Mucosa of gallbladder (tissue), 1 donor: Measurements from ENCODE around the gene MCAM. TPM values are rescaled to one million over a fixed set of nuclear protein-coding genes. Genes with fewer than 3 reads are reported as not detected.
A peak's percentile ranks its signal among the peaks of the same experiment; 100 is the strongest.

Source experiments
- DNase-seq: peaks from one replicate; pipeline ENCODE4 v3.0.0-alpha.2; 2020; ENCODE audit warnings: low spot score
- total RNA-seq: library from RNA; stranded (reverse); gene quantifications from one replicate; pipeline ENCODE4 v1.2.1, GENCODE V29; 2021
- donor health status: DM: no; HTN: no; CAD: no.

MCAM gene
- total RNA-seq, 1 donor from 2014 or later: 130 TPM

GRCh38 chr11:119344291-119345010 lies 27.5 kb upstream of the MCAM start:
- no peak for DNase-seq

GRCh38 chr11:119343726-119344125 lies 26.8 kb upstream of the MCAM start:
- DNase-seq: no peak

- DNase-seq: no peak
These were observed 25.6 kb upstream of the MCAM start for GRCh38 chr11:119342362-119343130.

- DNase-seq: no peak
These were observed 25.0 kb upstream of the MCAM start for GRCh38 chr11:119342023-119342300.

GRCh38 chr11:119341222-119342022 lies 24.5 kb upstream of the MCAM start:
- DNase-seq: no peak

- peak; percentile 80 for DNase-seq
These were observed 23.6 kb upstream of the MCAM start, which contains the start of gene C1QTNF5 for GRCh38 chr11:119340335-119341221. Gene C1QTNF5, minus strand, starts transcription at chr11:119340883. Its CDS starts 486 bp downstream, at chr11:119340397.

GRCh38 chr11:119339589-119340334 lies 22.8 kb upstream of the MCAM start:
- peak; percentile 68 for DNase-seq

- no peak for DNase-seq
These were observed 22.1 kb upstream of the MCAM start for GRCh38 chr11:119338965-119339588.

- peak; percentile 81 for DNase-seq
These were observed 21.5 kb upstream of the MCAM start for GRCh38 chr11:119338318-119338890.

GRCh38 chr11:119337581-119338317 lies 20.8 kb upstream of the MCAM start:
- DNase-seq: no peak

GRCh38 chr11:119336744-119337469 lies 20.0 kb upstream of the MCAM start:
- DNase-seq: no peak

GRCh38 chr11:119335655-119336543 lies 19.0 kb upstream of the MCAM start:
- no peak for DNase-seq

- no peak for DNase-seq
These were observed 18.2 kb upstream of the MCAM start for GRCh38 chr11:119335091-119335654.

GRCh38 chr11:119334174-119334930 lies 17.4 kb upstream of the MCAM start, which contains the start of gene RNF26:
Gene RNF26, plus strand, starts transcription at chr11:119334527. Its CDS starts 596 bp downstream, at chr11:119335123.
- peak; percentile 97 for DNase-seq

GRCh38 chr11:119332111-119332765 lies 15.3 kb upstream of the MCAM start:
- DNase-seq: no peak

- no peak for DNase-seq
These were observed 13.3 kb upstream of the MCAM start for GRCh38 chr11:119330237-119330636.
